LoVo (cell line): ENCODE measurements around the gene PPP1R12B.
"Not testable (repeated sequence)": the region's sequence is repeated elsewhere in the genome, so short reads cannot be mapped to it uniquely, and the experiment has no call there.

Source experiments
- DNase-seq: peaks from one replicate; pipeline ENCODE4 v3.0.0-alpha.2; 2016; ENCODE audit warnings: low spot score

PPP1R12B gene

DNA sequence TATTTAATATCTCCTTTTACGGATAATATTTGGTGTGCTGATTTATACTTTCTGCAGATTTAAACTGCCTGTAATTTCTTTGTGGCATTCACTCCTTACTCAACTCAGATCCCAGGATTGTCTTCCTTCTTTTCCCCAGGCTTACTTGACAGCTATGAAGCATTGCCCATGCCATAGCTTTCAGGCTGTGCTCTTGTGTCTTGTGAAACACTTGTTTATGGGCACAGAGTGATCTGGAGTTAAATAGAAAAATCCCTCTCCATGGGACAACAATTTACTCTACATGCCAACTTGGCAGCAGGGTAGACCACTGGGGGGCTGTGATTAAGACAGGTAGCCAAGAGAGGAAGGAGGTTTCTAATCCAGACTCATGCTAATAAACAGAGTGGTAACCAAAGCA, 57.4 kb downstream of the PPP1R12B start:
- DNase-seq = no peak

GRCh38 chr1:202406896-202407295, 58.4 kb downstream of the PPP1R12B start:
- DNase-seq = not testable (repeated sequence)

DNA sequence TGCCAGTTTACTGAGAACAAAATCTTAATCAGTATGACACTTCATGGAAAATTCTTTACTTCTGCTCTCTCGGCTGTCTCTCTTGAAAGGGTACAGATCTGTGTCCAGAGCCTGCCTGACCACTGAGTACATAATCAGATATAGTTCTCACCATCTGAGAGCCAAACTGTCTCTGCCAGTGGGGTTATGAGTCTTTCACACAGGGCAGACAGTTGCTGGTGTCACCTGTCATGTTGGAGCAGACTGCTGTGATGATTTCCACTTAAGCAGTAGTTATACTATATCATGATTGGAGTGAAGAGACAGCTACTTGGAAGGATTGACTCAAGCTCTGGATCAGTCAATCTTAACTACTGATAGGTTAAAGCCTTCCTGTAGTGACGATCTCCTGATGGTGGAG, 58.9 kb downstream of the PPP1R12B start:
- DNase-seq = not testable (repeated sequence)

DNA sequence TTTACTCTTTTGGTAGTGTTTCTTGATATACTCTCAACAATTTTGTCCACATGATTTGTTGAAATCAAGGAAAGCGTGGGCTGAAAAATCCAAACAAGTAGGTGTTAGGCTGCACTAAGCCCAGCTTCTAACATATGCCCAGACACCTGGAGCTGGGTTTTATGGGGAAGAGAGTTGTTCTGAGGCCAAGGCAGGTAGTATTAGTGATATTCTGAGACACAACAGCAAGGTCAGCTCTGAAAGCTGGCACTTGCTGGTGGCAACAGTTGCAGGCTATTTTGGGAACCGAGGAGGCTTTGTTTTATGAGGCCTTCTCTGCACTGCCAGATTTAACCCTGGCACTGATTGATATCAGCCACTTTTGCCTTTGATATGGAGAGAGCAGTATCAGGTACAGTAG, 61.8 kb downstream of the PPP1R12B start:
- not testable (repeated sequence) for DNase-seq

DNA sequence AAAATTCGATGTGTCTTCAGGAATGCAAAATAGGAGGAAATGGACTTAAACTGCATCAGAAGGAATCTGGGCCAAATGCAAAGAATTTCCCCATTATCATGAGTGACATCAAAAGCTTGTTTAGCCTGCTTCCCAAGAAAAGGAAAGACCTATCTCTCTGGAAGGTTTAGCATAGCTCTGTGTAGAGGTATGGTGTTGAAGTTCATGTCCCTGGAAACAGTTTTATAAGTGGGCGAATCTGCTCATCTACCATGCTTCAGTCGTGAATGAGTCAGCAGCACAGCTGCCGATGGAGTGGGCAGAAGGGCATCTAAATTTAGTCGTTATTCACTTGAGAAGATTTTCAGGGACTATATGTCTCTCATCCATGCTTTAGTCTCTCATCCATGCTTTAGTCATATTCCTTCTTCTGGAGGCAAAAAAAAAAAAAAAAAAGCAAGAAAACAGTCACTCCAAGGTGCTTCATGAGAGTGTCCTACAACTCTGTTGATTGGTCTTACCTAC, 62.4 kb downstream of the PPP1R12B start:
- DNase-seq = not testable (repeated sequence)

DNA sequence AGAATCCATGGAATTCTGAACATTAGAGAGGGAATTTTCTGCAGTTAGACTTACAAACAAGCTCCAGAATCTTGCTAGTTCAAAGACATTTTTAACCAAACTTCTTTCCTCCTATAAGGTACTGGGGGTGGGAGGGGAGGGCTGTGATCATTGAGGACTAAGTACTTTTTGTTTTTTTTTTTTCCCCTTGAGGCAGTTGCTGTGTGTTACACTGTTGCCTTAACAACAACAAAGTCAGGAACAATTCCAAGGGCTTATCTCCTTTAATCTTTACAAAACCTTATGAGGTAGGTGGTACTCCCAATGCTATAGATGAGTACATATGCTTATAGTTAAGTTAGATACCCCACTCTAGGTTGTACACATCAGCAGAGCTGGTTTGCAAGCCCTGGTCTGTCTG, 62.9 kb downstream of the PPP1R12B start:
- no peak for DNase-seq

- not testable (repeated sequence) for DNase-seq
These were observed 63.9 kb downstream of the PPP1R12B start for GRCh38 chr1:202412421-202412820.

GRCh38 chr1:202416641-202417040, 68.1 kb downstream of the PPP1R12B start:
- no peak for DNase-seq

- DNase-seq = not testable (repeated sequence)
These were observed 68.6 kb downstream of the PPP1R12B start for GRCh38 chr1:202417141-202417540.

- DNase-seq = not testable (repeated sequence)
These were observed 69.3 kb downstream of the PPP1R12B start for GRCh38 chr1:202417762-202418201.

- not testable (repeated sequence) for DNase-seq
These were observed 71.2 kb downstream of the PPP1R12B start for GRCh38 chr1:202419731-202420130.

GRCh38 chr1:202420422-202421094, 72.1 kb downstream of the PPP1R12B start:
- not testable (repeated sequence) for DNase-seq

DNA sequence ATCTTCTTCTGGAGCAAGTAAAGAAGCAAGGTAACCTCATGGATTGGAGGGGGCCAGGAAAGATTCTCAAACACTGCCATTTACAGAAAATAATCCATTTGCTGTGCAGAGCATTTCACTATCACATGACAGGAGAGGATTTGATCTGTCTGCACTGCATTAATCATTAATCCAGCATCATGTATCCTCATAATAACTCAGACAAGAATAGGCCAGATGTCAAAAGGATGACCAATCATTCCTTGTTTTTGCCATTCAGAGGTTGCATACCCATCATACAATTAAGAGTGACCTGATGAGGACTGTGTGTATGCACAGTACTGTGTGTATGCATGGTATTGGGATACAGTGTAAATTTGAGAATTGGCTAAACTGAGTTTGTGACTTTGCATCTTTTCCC, 74.2 kb downstream of the PPP1R12B start:
- DNase-seq = not testable (repeated sequence)

GRCh38 chr1:202424260-202424659, 75.8 kb downstream of the PPP1R12B start:
- not testable (repeated sequence) for DNase-seq

DNA sequence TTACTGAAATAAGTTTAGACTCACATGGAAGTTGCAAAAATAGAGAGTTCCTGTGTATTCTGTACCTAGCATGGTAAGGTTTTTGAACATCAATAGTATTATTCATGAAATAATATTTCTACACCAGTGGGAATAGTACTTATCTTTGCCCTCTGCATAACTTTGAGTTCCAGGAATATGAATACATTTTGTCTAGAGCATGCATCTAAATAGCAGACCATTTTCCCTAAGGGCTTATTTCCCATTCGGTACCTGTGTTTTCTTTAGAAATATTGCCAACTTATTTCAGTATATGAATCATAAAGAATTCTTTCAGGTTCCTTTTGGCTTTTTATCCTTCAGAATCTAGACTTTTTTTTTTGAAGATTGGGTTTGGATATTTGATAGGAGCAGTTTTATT, 81.6 kb downstream of the PPP1R12B start:
- not testable (repeated sequence) for DNase-seq

- DNase-seq = not testable (repeated sequence)
These were observed 83.8 kb downstream of the PPP1R12B start for GRCh38 chr1:202432338-202432737.

DNA sequence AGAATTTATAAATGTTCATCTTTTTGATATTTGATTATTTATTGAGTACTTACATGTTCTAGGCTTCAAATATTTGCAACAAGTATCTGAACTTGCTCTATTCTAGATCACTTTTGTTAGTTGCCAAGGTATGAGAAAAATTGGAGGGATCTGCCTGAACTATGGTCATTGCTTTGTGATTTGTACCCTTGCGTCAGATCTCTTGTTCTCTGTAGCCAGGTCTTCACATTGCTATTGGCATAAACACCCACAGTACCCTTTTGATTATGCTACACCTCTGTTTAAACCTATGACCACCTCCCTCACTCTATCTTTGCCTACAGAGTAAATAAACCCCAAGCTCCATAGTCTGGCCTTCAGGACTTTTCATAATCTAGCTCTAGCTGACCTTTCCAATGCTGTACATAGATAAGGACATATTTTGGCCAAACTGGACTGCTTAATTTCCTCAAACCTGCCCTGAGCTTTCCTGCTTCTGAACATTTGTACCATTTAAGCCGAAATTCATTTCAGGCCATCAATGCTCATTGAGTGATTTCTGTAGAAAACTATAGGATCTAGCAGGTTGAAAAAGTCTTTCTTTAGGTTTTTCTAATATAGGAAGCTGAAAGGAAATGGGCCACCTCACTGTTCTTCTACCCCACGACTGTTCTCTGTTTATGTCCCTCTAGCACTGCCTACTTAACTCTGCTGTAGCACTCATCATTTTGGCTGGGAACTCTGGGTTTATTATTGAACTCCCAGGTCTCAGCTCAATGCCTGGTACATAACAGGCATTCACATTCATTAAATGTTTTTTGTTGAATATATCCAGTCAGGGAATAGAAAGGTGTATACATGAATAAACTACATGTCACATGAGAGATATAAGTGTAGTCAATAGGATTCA, 84.9 kb downstream of the PPP1R12B start:
- no peak for DNase-seq

DNA sequence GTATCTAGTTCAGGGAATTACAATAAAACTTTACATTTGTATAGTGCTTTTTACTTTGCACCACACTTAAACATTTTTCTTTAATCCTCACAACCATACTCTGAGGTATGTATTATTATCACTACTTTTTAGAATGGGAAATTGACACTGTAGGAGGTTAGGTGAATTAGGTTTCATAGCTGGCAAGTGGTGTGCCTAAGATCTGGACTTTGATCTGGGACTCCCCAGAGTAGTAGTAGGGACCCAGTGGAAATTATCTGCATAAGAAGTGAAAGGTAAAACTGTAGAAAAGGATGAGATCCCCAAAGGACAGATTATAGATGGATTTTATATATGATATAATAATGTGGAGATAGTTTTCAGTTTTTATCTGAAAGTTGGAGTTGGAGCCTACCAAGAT, 85.6 kb downstream of the PPP1R12B start:
- no peak for DNase-seq

- no peak for DNase-seq
These were observed 90.1 kb downstream of the PPP1R12B start for GRCh38 chr1:202438393-202439174.

GRCh38 chr1:202439308-202439707, 90.8 kb downstream of the PPP1R12B start:
- DNase-seq = no peak

DNA sequence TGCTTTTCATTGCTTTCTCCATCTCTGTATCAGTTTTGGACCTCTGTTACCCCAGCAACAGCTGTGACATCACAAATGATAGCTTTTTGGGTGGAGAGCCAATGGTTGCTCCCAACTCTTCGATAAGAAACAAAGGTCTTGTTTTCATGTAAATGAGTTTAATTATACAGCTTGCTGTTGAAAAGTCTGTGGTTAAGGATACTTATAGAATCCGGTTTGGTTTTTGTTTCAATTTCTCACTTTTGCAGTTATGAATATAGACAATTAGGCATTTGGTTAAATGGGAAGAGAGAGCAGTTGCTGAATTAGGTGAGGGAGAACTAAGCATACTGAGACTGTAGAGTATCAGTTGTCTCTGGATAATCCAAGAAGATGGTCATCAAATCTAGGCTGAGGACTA, 99.6 kb downstream of the PPP1R12B start:
- not testable (repeated sequence) for DNase-seq

GRCh38 chr1:202451641-202452040, 103.1 kb downstream of the PPP1R12B start:
- DNase-seq = not testable (repeated sequence)
